SK-N-DZ (cell line): ENCODE measurements around the gene DERL3. TPM values are rescaled to one million over a fixed set of nuclear protein-coding genes. Genes with fewer than 3 reads are reported as not detected.
"Not testable (repeated sequence)": the region's sequence is repeated elsewhere in the genome, so short reads cannot be mapped to it uniquely, and the experiment has no call there.

Source experiments
- DNase-seq: peaks from one replicate; pipeline ENCODE4 v3.0.0-alpha.2; 2015; ENCODE audit warnings: low spot score
- polyA plus RNA-seq, 2 experiments: library from polyadenylated mRNA; depleted of rRNA; stranded (reverse); fragments of >200 nt; gene quantifications; 2 replicates each; pipeline ENCODE4 v1.2.3, GENCODE V29; 2014

The DERL3 gene
- not detected in 2 replicates for polyA plus RNA-seq (2014; cell fraction: cytosol; rRNA removed)
- not detected in 2 replicates for polyA plus RNA-seq (2014; cell fraction: nucleus; rRNA removed)

GRCh38 chr22:23838681-23839468, at the start of gene DERL3:
TSS of gene DERL3 (minus strand) at chr22:23839006. CDS start at chr22:23838987, 19 bp downstream.
- DNase-seq, result no peak

- no peak for DNase-seq
Measured at GRCh38 chr22:23884140-23884539, 45.3 kb upstream of the DERL3 start.

- no peak for DNase-seq
Measured at GRCh38 chr22:23883658-23884057, 44.9 kb upstream of the DERL3 start.

GRCh38 chr22:23882370-23882769, 43.6 kb upstream of the DERL3 start:
- DNase-seq, result no peak

GRCh38 chr22:23878219-23878618, 39.4 kb upstream of the DERL3 start:
- DNase-seq, result no peak

GRCh38 chr22:23877566-23877965, 38.8 kb upstream of the DERL3 start:
- no peak for DNase-seq

- no peak for DNase-seq
Measured at GRCh38 chr22:23875801-23876200, 37.0 kb upstream of the DERL3 start.

- no peak for DNase-seq
Measured at GRCh38 chr22:23874871-23875270, 36.1 kb upstream of the DERL3 start.

GRCh38 chr22:23868580-23868979, 29.8 kb upstream of the DERL3 start:
- DNase-seq, result no peak

GRCh38 chr22:23864499-23865154, 25.8 kb upstream of the DERL3 start:
- DNase-seq, result not testable (repeated sequence)

GRCh38 chr22:23862103-23862502, 23.3 kb upstream of the DERL3 start:
- peak; percentile 56 for DNase-seq

GRCh38 chr22:23860187-23860586, 21.4 kb upstream of the DERL3 start:
- DNase-seq, result not testable (repeated sequence)

GRCh38 chr22:23859201-23859600, 20.4 kb upstream of the DERL3 start:
- no peak for DNase-seq

- DNase-seq, result no peak
Measured at GRCh38 chr22:23858484-23858815, 19.6 kb upstream of the DERL3 start.

- DNase-seq, result peak; percentile 99
Measured at GRCh38 chr22:23857606-23858483, 19.0 kb upstream of the DERL3 start, which contains the start of gene SLC2A11. TSS of gene SLC2A11 (plus strand) at chr22:23857875. CDS start at chr22:23858000, 125 bp downstream.

GRCh38 chr22:23856721-23857605, 18.2 kb upstream of the DERL3 start:
- peak; percentile 86 for DNase-seq

GRCh38 chr22:23850136-23850611, 11.4 kb upstream of the DERL3 start:
- no peak for DNase-seq

GRCh38 chr22:23849009-23850006, 10.5 kb upstream of the DERL3 start:
- peak; percentile 81 for DNase-seq
